ENCODE measurements around the gene HOXC10. TPM values are rescaled to one million over a fixed set of nuclear protein-coding genes. Genes with fewer than 3 reads are reported as not detected.
A peak's percentile ranks its signal among the peaks of the same experiment; 100 is the strongest.

Gene HOXC10
- total and polyA plus RNA-seq, 2 experiments from 2014 or later: 0.23 to 1.7 TPM

DNA sequence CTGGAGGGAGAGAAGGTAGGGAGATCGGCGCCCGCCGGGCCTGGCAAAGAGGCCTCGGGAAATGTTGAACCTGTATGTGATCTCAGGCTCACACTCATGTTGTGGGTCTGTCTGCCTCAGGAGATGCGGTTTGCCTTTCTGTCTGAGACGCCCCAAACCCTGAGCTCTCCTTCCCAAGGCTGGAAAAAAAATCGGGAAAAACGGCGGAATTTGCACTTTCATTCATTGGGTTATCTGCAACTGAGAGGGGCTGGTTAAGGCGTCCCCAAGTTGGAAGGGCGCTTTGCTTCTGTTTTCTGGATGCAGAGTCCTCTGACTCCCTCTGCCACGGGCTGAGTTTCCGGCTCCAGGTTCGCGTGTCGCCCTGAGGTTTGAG is 10.0 kb downstream of the HOXC10 start:
- Histone ChIP-seq H4K20me1 (ENCODE audit: insufficient read depth, poor library complexity, severe bottlenecking) (no peaks in the 10 kb centered on the region), H3K36me3 (replicated peaks; ENCODE audit: insufficient read depth, low read depth) (no peaks in the 10 kb centered on the region), H3K4me2 (peak overlapping the region; percentile 83), H3K27me3 (peaks cover 97% of the 10 kb centered on the region), H3K27ac (no peak overlapping the region), H3K4me1 (ENCODE audit: insufficient read depth) (peaks cover 24% of the 10 kb centered on the region), H3K4me3 (no peak overlapping the region), H3K79me2 (no peaks in the 10 kb centered on the region), H2AFZ (peak overlapping the region; percentile 67), H3K9me3 (ENCODE audit: low read depth) (no peaks in the 10 kb centered on the region), H3K9me2 (replicated peaks; ENCODE audit: insufficient read depth) (no peaks in the 10 kb centered on the region)
- DNase-seq (ENCODE audit: low spot score): no peak
- WGBS (ENCODE audit: low lambda C conversion rate, missing lambda C conversion rate): 8% methylated on average over 17 of the region's 17 CpGs
- peak; percentile 90 for TF ChIP-seq EZH2 (IDR thresholded peaks at IDR 0.05; ENCODE audit: borderline replicate concordance)
- TF ChIP-seq, protein P1, sequence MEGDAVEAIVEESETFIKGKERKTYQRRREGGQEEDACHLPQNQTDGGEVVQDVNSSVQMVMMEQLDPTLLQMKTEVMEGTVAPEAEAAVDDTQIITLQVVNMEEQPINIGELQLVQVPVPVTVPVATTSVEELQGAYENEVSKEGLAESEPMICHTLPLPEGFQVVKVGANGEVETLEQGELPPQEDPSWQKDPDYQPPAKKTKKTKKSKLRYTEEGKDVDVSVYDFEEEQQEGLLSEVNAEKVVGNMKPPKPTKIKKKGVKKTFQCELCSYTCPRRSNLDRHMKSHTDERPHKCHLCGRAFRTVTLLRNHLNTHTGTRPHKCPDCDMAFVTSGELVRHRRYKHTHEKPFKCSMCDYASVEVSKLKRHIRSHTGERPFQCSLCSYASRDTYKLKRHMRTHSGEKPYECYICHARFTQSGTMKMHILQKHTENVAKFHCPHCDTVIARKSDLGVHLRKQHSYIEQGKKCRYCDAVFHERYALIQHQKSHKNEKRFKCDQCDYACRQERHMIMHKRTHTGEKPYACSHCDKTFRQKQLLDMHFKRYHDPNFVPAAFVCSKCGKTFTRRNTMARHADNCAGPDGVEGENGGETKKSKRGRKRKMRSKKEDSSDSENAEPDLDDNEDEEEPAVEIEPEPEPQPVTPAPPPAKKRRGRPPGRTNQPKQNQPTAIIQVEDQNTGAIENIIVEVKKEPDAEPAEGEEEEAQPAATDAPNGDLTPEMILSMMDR (IDR thresholded peaks at IDR 0.05; ENCODE audit: poor library complexity): no peak

DNA sequence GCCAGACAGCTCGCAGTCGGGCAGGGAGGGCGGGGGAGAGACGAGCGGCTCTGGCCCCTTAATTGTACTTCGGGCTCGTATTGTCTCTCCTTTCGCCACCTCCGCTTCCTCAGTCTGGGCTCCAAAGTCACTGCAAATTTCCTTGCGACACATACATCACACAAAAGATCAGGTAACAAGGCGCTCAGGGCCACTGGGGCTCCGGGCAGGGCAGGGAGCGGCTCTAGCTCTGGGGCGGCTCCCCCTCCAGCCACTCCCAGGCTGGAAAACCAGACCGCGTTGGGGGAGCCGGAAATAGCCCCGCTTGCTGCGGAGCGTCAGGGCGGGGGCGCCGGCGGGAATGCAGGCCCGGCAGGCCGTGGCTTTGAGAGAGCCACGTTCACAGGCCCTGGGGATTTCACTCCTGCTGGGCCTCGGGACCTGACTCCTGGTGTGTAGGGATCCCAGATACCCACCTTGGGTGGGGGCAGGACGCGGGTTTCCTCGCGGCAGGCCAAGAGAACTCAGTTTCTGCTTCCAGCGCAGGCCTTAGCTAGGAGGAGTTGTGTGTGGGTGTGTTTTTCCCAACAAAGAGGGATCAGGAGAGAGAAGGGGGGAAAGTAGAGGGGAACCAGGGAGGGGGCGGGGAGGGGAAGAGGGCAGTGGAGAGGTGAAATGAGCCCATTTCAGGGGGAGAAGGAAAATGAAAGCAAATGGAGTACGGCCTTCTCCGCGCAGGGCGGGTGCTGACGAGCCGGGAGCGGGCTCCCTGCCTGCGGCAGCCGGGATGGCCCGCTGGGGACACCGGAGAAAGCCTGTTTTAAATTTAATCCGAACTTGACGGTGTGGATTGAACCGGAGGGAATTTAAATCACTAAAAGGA is 10.7 kb downstream of the HOXC10 start:
- Histone ChIP-seq H3K4me2 (peak overlapping the region; percentile 83), H2AFZ (peak overlapping the region; percentile 67)
- peak; percentile 71 for DNase-seq (ENCODE audit: low spot score)

DNA sequence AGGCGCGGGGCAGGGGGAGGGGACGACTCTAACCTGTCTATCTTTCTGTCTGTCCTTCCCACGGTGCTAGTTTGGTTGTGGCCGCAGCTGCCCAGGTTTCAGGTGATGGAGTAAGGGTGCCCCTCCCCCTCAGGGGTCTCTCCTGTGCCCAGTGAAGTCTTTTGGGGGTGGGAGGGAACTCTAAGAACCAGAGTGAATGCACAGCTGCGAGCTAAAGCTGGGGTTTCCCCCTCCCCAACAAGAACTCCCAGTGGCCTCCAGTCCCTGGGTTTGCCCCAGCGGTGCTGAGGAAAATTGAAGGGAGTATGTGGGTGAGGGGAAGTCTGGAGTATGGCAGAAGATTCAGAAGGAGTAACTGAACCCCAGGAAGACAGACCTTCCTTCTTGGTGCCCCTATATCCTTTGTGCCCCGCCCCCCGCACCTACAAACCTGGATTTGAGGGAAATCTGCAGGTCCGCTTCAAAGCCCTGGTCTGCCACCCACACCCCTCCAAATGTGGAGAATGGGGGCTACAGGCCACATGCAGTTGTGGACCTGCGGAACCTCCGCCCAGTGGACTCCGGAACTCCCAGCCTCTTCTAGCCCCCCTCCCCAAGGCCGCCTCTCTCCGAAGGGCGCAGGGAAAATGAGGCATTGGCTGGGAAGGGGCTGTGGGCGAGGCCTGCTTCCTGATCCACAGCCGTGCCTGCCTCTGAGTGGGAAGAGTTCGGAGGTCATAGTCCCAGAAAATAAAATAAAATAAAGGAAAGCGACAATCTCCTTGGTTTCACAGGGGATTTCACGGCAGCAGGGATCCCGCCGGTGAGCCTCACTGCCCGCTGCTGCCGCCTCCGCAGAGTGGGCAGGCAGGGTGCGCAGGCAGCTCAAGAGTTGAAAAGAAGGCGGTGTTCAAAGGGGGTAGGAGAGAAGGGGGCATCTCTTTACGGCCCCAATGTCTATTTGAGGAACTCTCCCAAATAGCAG is 11.6 kb downstream of the HOXC10 start:
- peaks cover 98% of the 10 kb centered on the region for H3K27me3 ChIP-seq
- H3K4me3 ChIP-seq: no peak overlapping the region
- H3K79me2 ChIP-seq: no peaks in the 10 kb centered on the region
- H4K20me1 ChIP-seq (ENCODE audit: insufficient read depth, poor library complexity, severe bottlenecking): no peaks in the 10 kb centered on the region
- peak overlapping the region; percentile 83 for H3K4me2 ChIP-seq
- no peaks in the 10 kb centered on the region for H3K9me3 ChIP-seq (ENCODE audit: low read depth)
- WGBS (ENCODE audit: low lambda C conversion rate, missing lambda C conversion rate): 45% methylated on average over 29 of the region's 29 CpGs
- DNase-seq (ENCODE audit: low spot score): no peak
- no peak overlapping the region for H3K27ac ChIP-seq
- H3K4me1 ChIP-seq (ENCODE audit: insufficient read depth): peaks cover 30% of the 10 kb centered on the region
- H3K36me3 ChIP-seq (replicated peaks; ENCODE audit: insufficient read depth, low read depth): no peaks in the 10 kb centered on the region
- TF ChIP-seq EZH2phosphoT487 (IDR thresholded peaks at IDR 0.05; ENCODE audit: low read depth, severe bottlenecking, unreplicated experiment) (no peak), EZH2 (IDR thresholded peaks at IDR 0.05; ENCODE audit: borderline replicate concordance) (no peak)
- TF ChIP-seq, protein P1 (IDR thresholded peaks at IDR 0.05; ENCODE audit: poor library complexity): no peak
- H3K9me2 ChIP-seq (replicated peaks; ENCODE audit: insufficient read depth): no peaks in the 10 kb centered on the region
- peak overlapping the region; percentile 67 for H2AFZ ChIP-seq

More for the DNA sequence above, 10.7 kb downstream of the HOXC10 start:
- peak overlapping the region; percentile 38 for H3K27ac ChIP-seq
- H3K27me3 ChIP-seq: peaks cover 98% of the 10 kb centered on the region
- 11% methylated on average over 43 of the region's 48 CpGs for WGBS (ENCODE audit: low lambda C conversion rate, missing lambda C conversion rate)
- H3K9me3 ChIP-seq (ENCODE audit: low read depth): no peaks in the 10 kb centered on the region
- H3K4me3 ChIP-seq: peak overlapping the region; percentile 24
- no peaks in the 10 kb centered on the region for H3K36me3 ChIP-seq (replicated peaks; ENCODE audit: insufficient read depth, low read depth)
- H3K79me2 ChIP-seq: no peaks in the 10 kb centered on the region
- TF ChIP-seq, protein P1 (IDR thresholded peaks at IDR 0.05; ENCODE audit: poor library complexity): no peak
- TF ChIP-seq EZH2phosphoT487 (IDR thresholded peaks at IDR 0.05; ENCODE audit: low read depth, severe bottlenecking, unreplicated experiment) (peak; percentile 26), EZH2 (IDR thresholded peaks at IDR 0.05; ENCODE audit: borderline replicate concordance) (peak; percentile 19)
- no peaks in the 10 kb centered on the region for H4K20me1 ChIP-seq (ENCODE audit: insufficient read depth, poor library complexity, severe bottlenecking)
- H3K4me1 ChIP-seq (ENCODE audit: insufficient read depth): peaks cover 30% of the 10 kb centered on the region
- H3K9me2 ChIP-seq (replicated peaks; ENCODE audit: insufficient read depth): no peaks in the 10 kb centered on the region

Measured in hepatocyte (in vitro differentiated cells).